ENCODE measurements around the gene RNF26. TPM values are rescaled to one million over a fixed set of nuclear protein-coding genes. Genes with fewer than 3 reads are reported as not detected.

The RNF26 gene
- total and polyA plus RNA-seq, 2 of the 13 experiments (the other 11 are each of a cell fraction or from before 2014, with no cell fraction given): 11.9 to 26.3 TPM

GRCh38 chr11:119351232-119351631 is 16.9 kb downstream of the RNF26 start (continued):
- no peak for TF ChIP-seq POGK (CRISPR knock-in tag; conservative IDR thresholded peaks at IDR 0.05)
- no peak for TF ChIP-seq ZNF441 (CRISPR knock-in tag; IDR thresholded peaks at IDR 0.05; ENCODE audit: borderline replicate concordance)
- no peak for TF ChIP-seq SMAD1 (CRISPR knock-in tag; IDR thresholded peaks at IDR 0.05; ENCODE audit: borderline replicate concordance, low read depth)

GRCh38 chr11:119352857-119353260 is 18.5 kb downstream of the RNF26 start:
- in situ Hi-C loops (cut with HindIII; ENCODE audit: extremely low pct_ligation_motif_present, low pct_unique_long_range_greater_than_20kb): no loop called here
- H3K9me3 ChIP-seq (ENCODE audit: low read length): no peaks in the 10 kb centered on the region
- DNase-seq (ENCODE audit: low spot score): peak; percentile 92
- peak overlapping the region; percentile 48 for H3K27ac ChIP-seq (ENCODE audit: extremely low read length, insufficient read depth, low read length)
- peaks cover 2 to 12% of the 10 kb centered on the region in 2 experiments; a peak in 3 of 5 replicates for H3K36me3 ChIP-seq (replicated peaks in 1 of 2; ENCODE audit: control insufficient read depth in 1 of 2, insufficient read depth in 2 of 2, low read length in 2 of 2)
- H3K27me3 ChIP-seq (ENCODE audit: control insufficient read depth in 1 of 2, insufficient read depth in 2 of 2, low read length in 2 of 2): 0 out of 5 replicates have a peak, but pooled peaks cover 0 to 3% of the 10 kb centered on the region in 2 experiments
- WGBS (ENCODE audit: low lambda C conversion rate): 0% methylated on average over 4 of the region's 4 CpGs
- ChIA-PET CTCF (ENCODE audit: low intra/inter-chr PET ratio, low total read pairs) (interaction anchor here (1.5 kb wide), 1 partner anchor 14 kb away, joined by 4 read pairs; no protein-coding TSS in a partner anchor), POLR2A (interaction anchor here (0.6 to 1.9 kb wide), 9 partner anchors 8 to 746 kb away, joined by 3 to 21 read pairs (median 3); partner anchors contain the start of genes PHLDB1 and USP2)
- H3K79me2 ChIP-seq (ENCODE audit: insufficient read depth, low read length): no peaks in the 10 kb centered on the region
- peak overlapping the region; percentile 59 for H3K4me2 ChIP-seq (ENCODE audit: low read depth, low read length)
- H4K20me1 ChIP-seq (ENCODE audit: insufficient read depth, low read length): no peaks in the 10 kb centered on the region
- FAIRE-seq: peak; percentile 92
- peak overlapping the region; percentile 45; the same call in 1 of the 2 replicates for H3K9ac ChIP-seq (ENCODE audit: insufficient read depth, low read depth, low read length)
- peaks cover 61% of the 10 kb centered on the region for H3K4me1 ChIP-seq (ENCODE audit: insufficient read depth, low read length)
- H2AFZ ChIP-seq (ENCODE audit: low read length): no peak overlapping the region
- BruUV-seq (replicated peaks): no TSS peak
- ATAC-seq: peak; percentile 82
- no peak overlapping the region for H3K4me3 ChIP-seq (replicated peaks in 1 of 3; ENCODE audit: insufficient read depth in 1 of 3, low read depth in 2 of 3, low read length in 3 of 3)
- intact Hi-C loops (cut with micrococcal nuclease; ENCODE audit: unreplicated experiment): loop anchor here (2.0 kb wide), 1 partner anchor 16 kb away; no protein-coding TSS in a partner anchor
- TF ChIP-seq KLF6 (CRISPR knock-in tag; IDR thresholded peaks at IDR 0.05) (no peak), SP5 (CRISPR knock-in tag; IDR thresholded peaks at IDR 0.05; ENCODE audit: borderline replicate concordance, low read depth) (peak; percentile 70), HMGXB4 (CRISPR knock-in tag; IDR thresholded peaks at IDR 0.05; ENCODE audit: borderline replicate concordance in 1 of 2, low read depth in 1 of 2) (no peak), PRDM4 (CRISPR knock-in tag; IDR thresholded peaks at IDR 0.05; ENCODE audit: borderline replicate concordance) (no peak), SYNCRIP (IDR thresholded peaks at IDR 0.05; ENCODE audit: insufficient read depth, low read depth, low read length) (no peak), ZNF30 (CRISPR knock-in tag; IDR thresholded peaks at IDR 0.05) (no peak), HNRNPLL (IDR thresholded peaks at IDR 0.05; ENCODE audit: low read depth, low read length, poor library complexity, severe bottlenecking) (no peak), ZNF512 (CRISPR knock-in tag; IDR thresholded peaks at IDR 0.05) (no peak), SMAD3 (CRISPR knock-in tag; IDR thresholded peaks at IDR 0.05) (no peak), NRL (CRISPR knock-in tag; IDR thresholded peaks at IDR 0.05; ENCODE audit: borderline replicate concordance) (no peak)
